ENCODE measurements around the gene WFS1.

GRCh38 chr4:6308899-6309643 is 39.4 kb downstream of the WFS1 start:
- no peak for TF ChIP-seq GATA2 (IDR thresholded peaks at IDR 0.05; ENCODE audit: insufficient read depth, insufficient read length, low read depth, low read length)
- TF ChIP-seq, protein P1, sequence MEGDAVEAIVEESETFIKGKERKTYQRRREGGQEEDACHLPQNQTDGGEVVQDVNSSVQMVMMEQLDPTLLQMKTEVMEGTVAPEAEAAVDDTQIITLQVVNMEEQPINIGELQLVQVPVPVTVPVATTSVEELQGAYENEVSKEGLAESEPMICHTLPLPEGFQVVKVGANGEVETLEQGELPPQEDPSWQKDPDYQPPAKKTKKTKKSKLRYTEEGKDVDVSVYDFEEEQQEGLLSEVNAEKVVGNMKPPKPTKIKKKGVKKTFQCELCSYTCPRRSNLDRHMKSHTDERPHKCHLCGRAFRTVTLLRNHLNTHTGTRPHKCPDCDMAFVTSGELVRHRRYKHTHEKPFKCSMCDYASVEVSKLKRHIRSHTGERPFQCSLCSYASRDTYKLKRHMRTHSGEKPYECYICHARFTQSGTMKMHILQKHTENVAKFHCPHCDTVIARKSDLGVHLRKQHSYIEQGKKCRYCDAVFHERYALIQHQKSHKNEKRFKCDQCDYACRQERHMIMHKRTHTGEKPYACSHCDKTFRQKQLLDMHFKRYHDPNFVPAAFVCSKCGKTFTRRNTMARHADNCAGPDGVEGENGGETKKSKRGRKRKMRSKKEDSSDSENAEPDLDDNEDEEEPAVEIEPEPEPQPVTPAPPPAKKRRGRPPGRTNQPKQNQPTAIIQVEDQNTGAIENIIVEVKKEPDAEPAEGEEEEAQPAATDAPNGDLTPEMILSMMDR (IDR thresholded peaks at IDR 0.05; ENCODE audit: extremely low read depth in 1 of 2, insufficient read depth in 1 of 2, low read depth in 1 of 2, low read length in 2 of 2): peak in 1 of 2 donors; percentile 25
- TF ChIP-seq POLR2A (IDR thresholded peaks at IDR 0.05; ENCODE audit: low read depth, low read length): no peak
- TF ChIP-seq MAX (IDR thresholded peaks at IDR 0.05; ENCODE audit: insufficient read depth, insufficient read length): no peak
